SK-N-MC (cell line): ENCODE measurements around the gene MYO5C.

Experiments
- EZH2 ChIP-seq: fragments of 200-600 bp; sonication (generic); IDR thresholded peaks from one replicate; pipeline ENCODE4 v1.6.1; 2017; ENCODE audit warnings: antibody characterized with exemption
- POLR2AphosphoS5 ChIP-seq: IDR thresholded peaks from 2 replicates; pipeline ENCODE4 v1.6.1; 2012; ENCODE audit warnings: mild to moderate bottlenecking, low read depth, low read length, borderline replicate concordance

DNA sequence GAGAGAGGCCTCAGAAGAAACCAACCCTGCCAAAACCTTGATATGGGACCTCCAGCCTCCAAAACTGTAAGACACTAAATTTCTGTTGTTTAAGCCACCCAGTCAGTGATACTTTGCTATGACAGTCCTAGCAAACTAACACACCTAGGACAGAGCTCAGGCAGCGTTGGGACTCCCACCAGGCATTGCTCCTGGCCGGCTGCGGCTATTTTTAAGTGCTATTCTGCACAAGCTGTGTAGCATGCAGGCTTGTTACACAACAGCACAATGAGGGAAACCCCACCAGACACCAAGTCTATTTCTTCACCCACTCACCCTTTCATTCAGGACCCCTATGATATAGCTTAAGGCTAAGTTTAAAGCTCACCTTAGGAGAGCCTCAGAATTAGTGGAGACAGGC is 57.5 kb downstream of the MYO5C start:
- TF ChIP-seq POLR2AphosphoS5: no peak
- no peak for TF ChIP-seq EZH2
